GM23338 (cell line): ENCODE measurements around the gene STK31. TPM values are rescaled to one million over a fixed set of nuclear protein-coding genes. Genes with fewer than 3 reads are reported as not detected.
"Not testable (repeated sequence)": the region's sequence is repeated elsewhere in the genome, so short reads cannot be mapped to it uniquely, and the experiment has no call there.

Experiments used
- ATAC-seq: fragments of 200-7000 bp; cut with Tn5 transposase; 3 replicates; pipeline ENCODE4 v1.9.1; 2020
- DNase-seq: peaks from one replicate; pipeline ENCODE4 v3.0.0-alpha.2; 2015; ENCODE audit warnings: low spot score
- H2AFZ ChIP-seq: fragments of 200-600 bp; sonication (generic); 2 replicates; pipeline ENCODE4 v1.8.0; 2016; ENCODE audit warnings: antibody characterized with exemption, mild to moderate bottlenecking, moderate library complexity
- H3F3A ChIP-seq: fragments of 200-600 bp; sonication (generic); replicated peaks from 2 replicates; pipeline ENCODE4 v1.8.0; 2017; ENCODE audit warnings: antibody characterized with exemption, mixed run types, low read depth
- H3K27ac ChIP-seq: fragments of 200-600 bp; sonication (generic); 2 replicates; pipeline ENCODE4 v1.6.1; 2016; ENCODE audit warnings: low read depth
- H3K27me3 ChIP-seq: fragments of 200-600 bp; sonication (generic); 2 replicates; pipeline ENCODE4 v1.8.0; 2016; ENCODE audit warnings: mild to moderate bottlenecking, mixed run types, moderate library complexity; ENCODE audit not compliant: insufficient read depth
- H3K36me3 ChIP-seq: fragments of 200-600 bp; sonication (generic); 2 replicates; pipeline ENCODE4 v1.8.0; 2016; ENCODE audit warnings: mild to moderate bottlenecking; ENCODE audit not compliant: insufficient read depth
- H3K4me1 ChIP-seq: fragments of 200-600 bp; sonication (generic); 2 replicates; pipeline ENCODE4 v1.8.0; 2016; ENCODE audit warnings: mild to moderate bottlenecking, moderate library complexity; ENCODE audit not compliant: insufficient read depth
- H3K4me2 ChIP-seq: fragments of 200-600 bp; sonication (generic); 2 replicates; pipeline ENCODE4 v1.7.1; 2017; ENCODE audit warnings: mixed run types
- H3K4me3 ChIP-seq: fragments of 200-600 bp; sonication (generic); 2 replicates; pipeline ENCODE4 v1.6.1; 2016; ENCODE audit warnings: mixed run types
- H3K79me2 ChIP-seq: fragments of 200-600 bp; sonication (generic); replicated peaks from 2 replicates; pipeline ENCODE4 v1.8.0; 2017; ENCODE audit warnings: mild to moderate bottlenecking; ENCODE audit not compliant: insufficient read depth
- H3K9me2 ChIP-seq: fragments of 200-600 bp; sonication (generic); 2 replicates; pipeline ENCODE4 v1.8.0; 2017; ENCODE audit not compliant: insufficient read depth
- H4K20me1 ChIP-seq: fragments of 200-600 bp; sonication (generic); replicated peaks from 2 replicates; pipeline ENCODE4 v1.8.0; 2017; ENCODE audit warnings: mild to moderate bottlenecking; ENCODE audit not compliant: insufficient read depth
- H3K27ac Mint-ChIP-seq: 2 replicates; pipeline ENCODE4 v1.8.0; 2020; ENCODE audit warnings: inconsistent platforms, mild to moderate bottlenecking, moderate library complexity, mixed read lengths
- H3K27me3 Mint-ChIP-seq: 3 replicates; pipeline ENCODE4 v1.8.0; 2022; ENCODE audit warnings: low read depth, mild to moderate bottlenecking, moderate library complexity, mixed read lengths, inconsistent platforms; ENCODE audit not compliant: insufficient read depth, poor library complexity
- H3K36me3 Mint-ChIP-seq: 3 replicates; pipeline ENCODE4 v1.8.0; 2021; ENCODE audit warnings: low read depth, mild to moderate bottlenecking, inconsistent platforms, moderate library complexity, mixed read lengths
- H3K4me1 Mint-ChIP-seq: 3 replicates; pipeline ENCODE4 v1.8.0; 2020; ENCODE audit warnings: mild to moderate bottlenecking, inconsistent platforms, mixed read lengths
- H3K4me3 Mint-ChIP-seq: 3 replicates; pipeline ENCODE4 v1.8.0; 2021; ENCODE audit warnings: moderate library complexity, mild to moderate bottlenecking, inconsistent platforms, mixed read lengths
- H3K9me3 Mint-ChIP-seq: 3 replicates; pipeline ENCODE4 v1.8.0; 2020; ENCODE audit warnings: moderate library complexity, mild to moderate bottlenecking, inconsistent platforms, mixed read lengths
- NANOG ChIP-seq: IDR thresholded peaks from 2 replicates; pipeline ENCODE4 v1.6.1; 2016; ENCODE audit warnings: antibody characterized with exemption, borderline replicate concordance
- polyA plus RNA-seq: library from polyadenylated mRNA; unstranded; fragments of >200 nt; fragmentation: Nextera tagmentation; extraction: Ambion mirVana; gene quantifications from 2 replicates; pipeline ENCODE4 v1.2.1, GENCODE V29; 2016
- total RNA-seq: library from RNA; depleted of rRNA; stranded (reverse); fragments of >200 nt; shearing (Covaris generic); gene quantifications from 2 replicates; pipeline ENCODE4 v1.2.3, GENCODE V29; 2014; rRNA removed
- TF ChIP-seq, protein P1 (sequence below), 2 experiments: fragments of 200-600 bp in 1 of 2; sonication (generic) in 1 of 2; conservative IDR thresholded peaks; 2 replicates each; pipeline versions ENCODE4 v1.5.1 to v1.6.1; 2016 to 2017; ENCODE audit warnings: antibody characterized with exemption in 2 of 2, low read depth in 2 of 2, mild to moderate bottlenecking in 2 of 2, moderate library complexity in 1 of 2

STK31 gene
- total and polyA plus RNA-seq, 2 experiments from 2014 or later, result 0.31 to 0.55 TPM

DNA sequence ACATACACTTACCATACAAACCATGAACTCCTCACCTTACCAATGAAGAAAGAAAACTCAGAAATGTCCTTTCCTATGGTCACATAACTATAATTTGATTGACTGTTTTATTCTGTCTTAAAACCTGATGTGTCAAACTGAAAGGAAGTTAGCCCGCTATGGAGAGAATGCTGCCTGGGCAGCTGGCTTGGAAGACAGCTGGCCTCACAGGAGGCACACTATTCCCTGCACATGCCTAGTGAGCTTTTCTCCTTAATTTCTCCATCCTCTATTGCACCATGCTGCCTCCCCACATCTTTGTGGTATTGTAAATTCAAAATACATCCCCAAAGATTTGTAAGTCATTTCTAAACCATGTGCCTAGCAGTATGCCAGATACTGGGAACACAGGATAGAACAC, 163.3 kb downstream of the STK31 start (continued):
- TF ChIP-seq, protein P1, sequence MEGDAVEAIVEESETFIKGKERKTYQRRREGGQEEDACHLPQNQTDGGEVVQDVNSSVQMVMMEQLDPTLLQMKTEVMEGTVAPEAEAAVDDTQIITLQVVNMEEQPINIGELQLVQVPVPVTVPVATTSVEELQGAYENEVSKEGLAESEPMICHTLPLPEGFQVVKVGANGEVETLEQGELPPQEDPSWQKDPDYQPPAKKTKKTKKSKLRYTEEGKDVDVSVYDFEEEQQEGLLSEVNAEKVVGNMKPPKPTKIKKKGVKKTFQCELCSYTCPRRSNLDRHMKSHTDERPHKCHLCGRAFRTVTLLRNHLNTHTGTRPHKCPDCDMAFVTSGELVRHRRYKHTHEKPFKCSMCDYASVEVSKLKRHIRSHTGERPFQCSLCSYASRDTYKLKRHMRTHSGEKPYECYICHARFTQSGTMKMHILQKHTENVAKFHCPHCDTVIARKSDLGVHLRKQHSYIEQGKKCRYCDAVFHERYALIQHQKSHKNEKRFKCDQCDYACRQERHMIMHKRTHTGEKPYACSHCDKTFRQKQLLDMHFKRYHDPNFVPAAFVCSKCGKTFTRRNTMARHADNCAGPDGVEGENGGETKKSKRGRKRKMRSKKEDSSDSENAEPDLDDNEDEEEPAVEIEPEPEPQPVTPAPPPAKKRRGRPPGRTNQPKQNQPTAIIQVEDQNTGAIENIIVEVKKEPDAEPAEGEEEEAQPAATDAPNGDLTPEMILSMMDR (conservative IDR thresholded peaks at IDR 0.05; ENCODE audit: low read depth in 2 of 2), result no peak
- TF ChIP-seq NANOG, result no peak

DNA sequence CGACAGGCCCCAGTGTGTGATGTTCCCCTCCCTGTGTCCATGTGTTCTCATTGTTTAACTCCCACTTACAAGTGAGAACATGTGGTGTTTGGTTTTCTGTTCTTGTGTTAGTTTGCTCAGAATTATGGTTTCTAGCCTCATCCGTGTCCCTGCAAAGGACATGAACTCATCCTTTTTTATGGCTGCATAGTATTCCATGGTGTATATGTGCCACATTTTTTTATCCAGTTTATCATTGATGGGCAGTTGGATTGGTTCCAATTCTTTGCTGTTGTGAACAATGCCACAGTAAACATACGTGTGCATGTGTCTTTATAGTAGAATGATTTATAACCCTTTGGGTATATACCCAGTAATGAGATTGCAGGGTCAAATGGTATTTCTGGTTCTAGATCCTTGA, 166.5 kb downstream of the STK31 start:
- H3K9me2 ChIP-seq, H3K27ac ChIP-seq, H3K27me3 Mint-ChIP-seq, H3K79me2 ChIP-seq, H3K4me3 Mint-ChIP-seq, ATAC-seq, H3K36me3 ChIP-seq, H3K4me1 Mint-ChIP-seq, H3K9me3 Mint-ChIP-seq, H4K20me1 ChIP-seq, H3K27me3 ChIP-seq, H3K4me2 ChIP-seq, H3K4me1 ChIP-seq, DNase-seq, H2AFZ ChIP-seq, H3K27ac Mint-ChIP-seq, H3K36me3 Mint-ChIP-seq, H3K4me3 ChIP-seq, H3F3A ChIP-seq: not testable (repeated sequence)

Other genes starting within 250 kb of the STK31 start
- 183 and 209 TPM in 2 replicates for gene IGF2BP3, start 239.7 kb upstream of the STK31 start, total RNA-seq
- gene IGF2BP3, start 239.7 kb upstream of the STK31 start, polyA plus RNA-seq, result 47.1 and 52.0 TPM in 2 replicates
- gene TRA2A, start 178.2 kb upstream of the STK31 start, total RNA-seq, result 82.6 and 118 TPM in 2 replicates
- gene TRA2A, start 178.2 kb upstream of the STK31 start, polyA plus RNA-seq, result 271 and 274 TPM in 2 replicates
- 5.7 and 14.9 TPM in 2 replicates for gene CCDC126, start 112.8 kb upstream of the STK31 start, total RNA-seq
- 3.6 and 6.6 TPM in 2 replicates for gene CCDC126, start 112.8 kb upstream of the STK31 start, polyA plus RNA-seq
- gene FAM221A, start 30.0 kb upstream of the STK31 start, total RNA-seq, result 29.9 and 31.4 TPM in 2 replicates
- gene FAM221A, start 30.0 kb upstream of the STK31 start, polyA plus RNA-seq, result 31.9 and 35.7 TPM in 2 replicates